Adipose tissue (tissue), 3 donors: ENCODE measurements around the gene MAP4K4. TPM values are rescaled to one million over a fixed set of nuclear protein-coding genes. Genes with fewer than 3 reads are reported as not detected.
"Not testable (repeated sequence)": the region's sequence is repeated elsewhere in the genome, so short reads cannot be mapped to it uniquely, and the experiment has no call there.

ENCODE experiments used
- H3K27ac ChIP-seq: one replicate; pipeline ENCODE4 v1.5.1; 2013; ENCODE audit warnings: low read depth, low read length
- WGBS, 3 donors: extraction: QIAGEN DNeasy Blood & Tissue Kit; methylation state at CpG; one replicate each; pipeline ENCODE4 v1.1.7; 2013; 5-methylcytosine and 5-hydroxymethylcytosine counted together
- polyA plus RNA-seq, 3 donors: library from polyadenylated mRNA; stranded (reverse); fragments of 200-250 nt; gene quantifications; one replicate each; pipeline ENCODE4 v1.2.3, GENCODE V29; 2013
- donor health status: healthy with polysubstance abuse.
- donor health status: Bipolar disorder and iron deficiency.
- donor health status: healthy.

Gene MAP4K4
- polyA plus RNA-seq, 3 donors: 7.9 to 63.7 (median 34.8) TPM

- 70 to 81% (median 80%) methylated on average over 4 of the region's 4 CpGs for WGBS, 3 donors
- not testable (repeated sequence) for H3K27ac ChIP-seq
Measured at GRCh38 chr2:101935764-101936163, 238.3 kb downstream of the MAP4K4 start.

DNA sequence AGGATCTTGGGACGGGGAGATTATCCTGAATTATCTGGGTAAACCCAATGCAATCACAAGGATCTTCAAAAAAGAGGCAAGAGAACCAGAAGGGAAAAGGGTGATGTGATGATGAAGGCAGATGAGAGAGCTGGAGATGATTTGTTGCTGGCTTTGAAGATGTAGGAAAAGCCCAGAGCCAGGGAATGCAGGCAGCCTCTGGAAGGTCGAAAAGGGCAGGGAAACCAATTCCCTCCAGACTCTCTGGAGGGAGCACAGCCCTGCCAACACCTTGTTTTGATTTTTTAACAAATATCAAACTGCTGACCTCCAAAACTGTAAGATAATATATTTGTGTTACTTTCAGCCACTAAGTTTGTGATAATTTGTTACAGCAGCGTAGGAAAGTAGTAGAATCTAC is 245.3 kb downstream of the MAP4K4 start:
- no peak overlapping the region for H3K27ac ChIP-seq

More for the DNA sequence above, 245.3 kb downstream of the MAP4K4 start:
- WGBS, 3 donors: 55 to 76% (median 69%) methylated on average over 3 of the region's 3 CpGs

Other genes with a start within 250 kb of the MAP4K4 start
- 1 to 10 TPM in 1 of 3 donors, under 1 TPM in 2; 0.06 to 3.0 (median 0.06) TPM for gene RFX8, start 222.6 kb upstream of the MAP4K4 start, polyA plus RNA-seq